HepG2 (cell line): ENCODE data around the gene NAT9. TPM values are rescaled to one million over a fixed set of nuclear protein-coding genes. Genes with fewer than 3 reads are reported as not detected.

ENCODE experiments used
- HMGXB4 ChIP-seq, 2 experiments: sonication (generic) in 1 of 2; formaldehyde crosslinking in 1 of 2; IDR thresholded peaks; 2 replicates each; pipeline versions ENCODE4 v1.4.0 to v1.6.1; 2018 to 2020; ENCODE audit warnings: missing genetic modification reagents in 2 of 2, borderline replicate concordance in 1 of 2, low read depth in 1 of 2, mild to moderate bottlenecking in 1 of 2, missing biosample characterization in 1 of 2
- IKZF4 ChIP-seq: sonication (generic); formaldehyde crosslinking; IDR thresholded peaks from 2 replicates; pipeline ENCODE4 v1.5.1; 2020; ENCODE audit warnings: borderline replicate concordance, mild to moderate bottlenecking, low read depth, missing genetic modification reagents; ENCODE audit errors: not compliant biosample characterization
- KLF6 ChIP-seq: IDR thresholded peaks from 2 replicates; pipeline ENCODE4 v1.8.0; 2016; ENCODE audit warnings: missing biosample characterization, missing genetic modification reagents
- LBX2 ChIP-seq: sonication (generic); formaldehyde crosslinking; IDR thresholded peaks from 2 replicates; pipeline ENCODE4 v1.5.0; 2020; ENCODE audit warnings: missing genetic modification reagents, mild to moderate bottlenecking, borderline replicate concordance
- RCOR2 ChIP-seq: IDR thresholded peaks from 2 replicates; pipeline ENCODE4 v1.6.1; 2016; ENCODE audit warnings: missing biosample characterization, missing genetic modification reagents
- SP1 ChIP-seq, 2 experiments: fragments of 450-650 bp in 1 of 2; sonication (generic) in 1 of 2; formaldehyde crosslinking in 1 of 2; IDR thresholded peaks; 2 replicates each; pipeline versions ENCODE4 v1.4.0 to v1.6.1; 2016 to 2020; ENCODE audit warnings: missing genetic modification reagents in 1 of 2
- ZBTB34 ChIP-seq: sonication (generic); formaldehyde crosslinking; IDR thresholded peaks from 2 replicates; pipeline ENCODE4 v1.8.0; 2022; ENCODE audit warnings: mild to moderate bottlenecking, missing genetic modification reagents
- ZNF446 ChIP-seq: sonication (generic); formaldehyde crosslinking; IDR thresholded peaks from 2 replicates; pipeline ENCODE4 v1.5.0; 2020; ENCODE audit warnings: mild to moderate bottlenecking, missing genetic modification reagents
- ZNF784 ChIP-seq: sonication (generic); formaldehyde crosslinking; IDR thresholded peaks from 2 replicates; pipeline ENCODE4 v1.5.1; 2020; ENCODE audit warnings: missing genetic modification reagents, mild to moderate bottlenecking, borderline replicate concordance
- polyA plus RNA-seq, 8 experiments: library from polyadenylated mRNA; depleted of rRNA in 3 of 8; stranded (reverse) in 7 of 8; unstranded in 1 of 8; fragments of >200 nt; fragmentation: Illumina TruSeq in 4 of 8; extraction: Trizol in 4 of 8; gene quantifications; 2 replicates each; pipeline versions ENCODE4 v1.2.1 to v1.2.3, GENCODE V29; 2011 to 2016; ENCODE audit warnings: low read depth in 4 of 8, missing spikeins in 1 of 8, mixed read lengths in 1 of 8; ENCODE audit not compliant: insufficient read depth in 1 of 8
- total RNA-seq, 5 experiments: library from RNA; depleted of rRNA; stranded (reverse); fragments of >200 nt; fragmentation: Illumina TruSeq; extraction: Trizol; gene quantifications; 2 replicates each; pipeline ENCODE4 v1.2.3, GENCODE V29; 2016; ENCODE audit warnings: low read depth in 1 of 5
- TF ChIP-seq, protein P1 (sequence below): sonication (generic); formaldehyde crosslinking; IDR thresholded peaks from 2 replicates; pipeline ENCODE4 v1.4.0; 2020; ENCODE audit warnings: mild to moderate bottlenecking, missing genetic modification reagents, borderline replicate concordance
- TF ChIP-seq, protein P2 (sequence below): sonication (generic); formaldehyde crosslinking; IDR thresholded peaks from 2 replicates; pipeline ENCODE4 v1.4.0; 2020; ENCODE audit warnings: low read depth, mild to moderate bottlenecking, missing genetic modification reagents
- TF ChIP-seq, protein P3 (sequence below): sonication (generic); formaldehyde crosslinking; IDR thresholded peaks from 2 replicates; pipeline ENCODE4 v1.8.1; 2023; ENCODE audit warnings: mild to moderate bottlenecking, moderate library complexity, missing genetic modification reagents

Gene NAT9
- total and polyA plus RNA-seq, 2 of the 13 experiments (the other 11 are each of a cell fraction or from before 2014, with no cell fraction given), result 39.7 to 44.2 TPM

DNA sequence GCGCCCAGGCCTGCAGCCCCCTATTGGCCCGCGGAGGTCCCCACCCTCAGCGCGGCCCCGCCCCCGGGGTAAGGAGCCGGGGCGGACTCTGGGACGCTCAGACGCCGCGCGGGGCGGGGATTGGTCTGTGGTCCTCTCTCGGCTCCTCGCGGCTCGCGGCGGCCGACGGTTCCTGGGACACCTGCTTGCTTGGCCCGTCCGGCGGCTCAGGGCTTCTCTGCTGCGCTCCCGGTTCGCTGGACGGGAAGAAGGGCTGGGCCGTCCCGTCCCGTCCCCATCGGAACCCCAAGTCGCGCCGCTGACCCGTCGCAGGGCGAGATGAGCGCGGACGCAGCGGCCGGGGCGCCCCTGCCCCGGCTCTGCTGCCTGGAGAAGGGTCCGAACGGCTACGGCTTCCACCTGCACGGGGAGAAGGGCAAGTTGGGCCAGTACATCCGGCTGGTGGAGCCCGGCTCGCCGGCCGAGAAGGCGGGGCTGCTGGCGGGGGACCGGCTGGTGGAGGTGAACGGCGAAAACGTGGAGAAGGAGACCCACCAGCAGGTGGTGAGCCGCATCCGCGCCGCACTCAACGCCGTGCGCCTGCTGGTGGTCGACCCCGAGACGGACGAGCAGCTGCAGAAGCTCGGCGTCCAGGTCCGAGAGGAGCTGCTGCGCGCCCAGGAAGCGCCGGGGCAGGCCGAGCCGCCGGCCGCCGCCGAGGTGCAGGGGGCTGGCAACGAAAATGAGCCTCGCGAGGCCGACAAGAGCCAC is 27.4 kb downstream of the NAT9 start, which contains the start of gene NHERF1 (continued):
- TF ChIP-seq, protein P1, sequence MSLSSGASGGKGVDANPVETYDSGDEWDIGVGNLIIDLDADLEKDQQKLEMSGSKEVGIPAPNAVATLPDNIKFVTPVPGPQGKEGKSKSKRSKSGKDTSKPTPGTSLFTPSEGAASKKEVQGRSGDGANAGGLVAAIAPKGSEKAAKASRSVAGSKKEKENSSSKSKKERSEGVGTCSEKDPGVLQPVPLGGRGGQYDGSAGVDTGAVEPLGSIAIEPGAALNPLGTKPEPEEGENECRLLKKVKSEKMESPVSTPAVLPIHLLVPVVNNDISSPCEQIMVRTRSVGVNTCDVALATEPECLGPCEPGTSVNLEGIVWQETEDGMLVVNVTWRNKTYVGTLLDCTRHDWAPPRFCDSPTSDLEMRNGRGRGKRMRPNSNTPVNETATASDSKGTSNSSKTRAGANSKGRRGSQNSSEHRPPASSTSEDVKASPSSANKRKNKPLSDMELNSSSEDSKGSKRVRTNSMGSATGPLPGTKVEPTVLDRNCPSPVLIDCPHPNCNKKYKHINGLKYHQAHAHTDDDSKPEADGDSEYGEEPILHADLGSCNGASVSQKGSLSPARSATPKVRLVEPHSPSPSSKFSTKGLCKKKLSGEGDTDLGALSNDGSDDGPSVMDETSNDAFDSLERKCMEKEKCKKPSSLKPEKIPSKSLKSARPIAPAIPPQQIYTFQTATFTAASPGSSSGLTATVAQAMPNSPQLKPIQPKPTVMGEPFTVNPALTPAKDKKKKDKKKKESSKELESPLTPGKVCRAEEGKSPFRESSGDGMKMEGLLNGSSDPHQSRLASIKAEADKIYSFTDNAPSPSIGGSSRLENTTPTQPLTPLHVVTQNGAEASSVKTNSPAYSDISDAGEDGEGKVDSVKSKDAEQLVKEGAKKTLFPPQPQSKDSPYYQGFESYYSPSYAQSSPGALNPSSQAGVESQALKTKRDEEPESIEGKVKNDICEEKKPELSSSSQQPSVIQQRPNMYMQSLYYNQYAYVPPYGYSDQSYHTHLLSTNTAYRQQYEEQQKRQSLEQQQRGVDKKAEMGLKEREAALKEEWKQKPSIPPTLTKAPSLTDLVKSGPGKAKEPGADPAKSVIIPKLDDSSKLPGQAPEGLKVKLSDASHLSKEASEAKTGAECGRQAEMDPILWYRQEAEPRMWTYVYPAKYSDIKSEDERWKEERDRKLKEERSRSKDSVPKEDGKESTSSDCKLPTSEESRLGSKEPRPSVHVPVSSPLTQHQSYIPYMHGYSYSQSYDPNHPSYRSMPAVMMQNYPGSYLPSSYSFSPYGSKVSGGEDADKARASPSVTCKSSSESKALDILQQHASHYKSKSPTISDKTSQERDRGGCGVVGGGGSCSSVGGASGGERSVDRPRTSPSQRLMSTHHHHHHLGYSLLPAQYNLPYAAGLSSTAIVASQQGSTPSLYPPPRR, result 0 out of 2 replicates have a peak, but pooled peaks have one; percentile 10
- TF ChIP-seq, protein P2, sequence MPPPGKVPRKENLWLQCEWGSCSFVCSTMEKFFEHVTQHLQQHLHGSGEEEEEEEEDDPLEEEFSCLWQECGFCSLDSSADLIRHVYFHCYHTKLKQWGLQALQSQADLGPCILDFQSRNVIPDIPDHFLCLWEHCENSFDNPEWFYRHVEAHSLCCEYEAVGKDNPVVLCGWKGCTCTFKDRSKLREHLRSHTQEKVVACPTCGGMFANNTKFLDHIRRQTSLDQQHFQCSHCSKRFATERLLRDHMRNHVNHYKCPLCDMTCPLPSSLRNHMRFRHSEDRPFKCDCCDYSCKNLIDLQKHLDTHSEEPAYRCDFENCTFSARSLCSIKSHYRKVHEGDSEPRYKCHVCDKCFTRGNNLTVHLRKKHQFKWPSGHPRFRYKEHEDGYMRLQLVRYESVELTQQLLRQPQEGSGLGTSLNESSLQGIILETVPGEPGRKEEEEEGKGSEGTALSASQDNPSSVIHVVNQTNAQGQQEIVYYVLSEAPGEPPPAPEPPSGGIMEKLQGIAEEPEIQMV (CRISPR knock-in tag), result peak; percentile 65; the same call in 1 of the 2 replicates
- peak; percentile 95 for TF ChIP-seq KLF6 (CRISPR knock-in tag)
- TF ChIP-seq IKZF4 (CRISPR knock-in tag), result peak; percentile 60
- TF ChIP-seq ZBTB34 (CRISPR knock-in tag), result peak; percentile 66; the same call in 1 of the 2 replicates
- TF ChIP-seq HMGXB4 (CRISPR knock-in tag; IDR thresholded peaks at IDR 0.05; ENCODE audit: borderline replicate concordance in 1 of 2, low read depth in 1 of 2), result peak; percentile 87 to 90
- peak; percentile 94 for TF ChIP-seq ZNF784 (CRISPR knock-in tag)
- peak; percentile 96 for TF ChIP-seq ZNF446 (CRISPR knock-in tag)
- TF ChIP-seq RCOR2 (CRISPR knock-in tag), result 0 out of 2 replicates have a peak, but pooled peaks have one; percentile 38
- TF ChIP-seq, protein P3, sequence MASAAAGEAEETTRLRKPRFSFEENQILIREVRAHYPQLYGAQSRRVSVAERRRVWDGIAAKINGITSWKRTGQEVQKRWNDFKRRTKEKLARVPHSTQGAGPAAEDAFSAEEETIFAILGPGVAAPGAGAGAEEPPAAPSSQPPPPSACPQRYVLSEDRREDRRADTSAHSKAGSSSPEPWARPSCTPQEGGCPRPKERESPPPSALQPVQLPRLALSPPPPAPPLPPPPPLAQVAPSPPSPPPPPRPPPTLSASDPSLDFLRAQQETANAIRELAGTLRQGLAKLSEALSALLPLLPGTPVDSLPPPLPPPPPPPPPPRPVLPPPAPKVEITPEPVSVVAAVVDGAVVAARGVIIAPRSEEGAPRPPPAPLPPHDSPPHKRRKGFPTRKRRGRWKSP (CRISPR knock-in tag), result peak; percentile 83; the same call in 1 of the 2 replicates
- no peak for TF ChIP-seq SP1 (IDR thresholded peaks at IDR 0.05)
- TF ChIP-seq SP1 (CRISPR knock-in tag; IDR thresholded peaks at IDR 0.05), result peak; percentile 91
- peak; percentile 92; the same call in 1 of the 2 replicates for TF ChIP-seq LBX2 (CRISPR knock-in tag)
